B cell (primary cell): Measurements from ENCODE around the gene OR3A1. TPM values are rescaled to one million over a fixed set of nuclear protein-coding genes. Genes with fewer than 3 reads are reported as not detected.

Experiments used
- ATAC-seq: fragments of 200-7000 bp; cut with Tn5 transposase; one replicate; pipeline ENCODE4 v1.10.0; 2021; ENCODE audit warnings: low read depth, mild to moderate bottlenecking, moderate number of reproducible peaks, moderate library complexity
- CTCF ChIA-PET: fragments of 350-600 bp; sonication (Branson Sonifier 250); formaldehyde crosslinking; loops from one replicate; lab custom pipeline; 2021; ENCODE audit warnings: antibody characterized with exemption, inconsistent platforms; lab: Charles Lee
- POLR2A ChIA-PET: fragments of 350-600 bp; sonication (Branson Sonifier 250); formaldehyde crosslinking; loops from one replicate; lab custom pipeline; 2021; ENCODE audit warnings: antibody characterized with exemption; lab: Charles Lee
- DNase-seq: peaks from one replicate; pipeline ENCODE4 v3.0.0; 2013
- H2AFZ ChIP-seq: 2 replicates; pipeline ENCODE4 v1.6.1; 2012; ENCODE audit warnings: mild to moderate bottlenecking, low read depth, low read length; ENCODE audit not compliant: insufficient read depth, poor library complexity, severe bottlenecking
- H3K27ac ChIP-seq, 2 donors: 1 replicate in 1 of 2; 2 replicates in 1 of 2; pipeline ENCODE4 v1.5.1; 2012 to 2013; ENCODE audit warnings: low read length in 2 of 2, mild to moderate bottlenecking in 2 of 2, moderate library complexity in 1 of 2
- H3K27me3 ChIP-seq, 4 experiments: fragments of 200-600 bp in 1 of 4; sonication (generic) in 1 of 4; replicated peaks in 1 of 4; 1 replicate in 2 of 4; 2 replicates in 2 of 4; pipeline versions ENCODE4 v1.6.1 to v1.7.0; 2013 to 2016; ENCODE audit warnings: low read length in 3 of 4, mild to moderate bottlenecking in 2 of 4, mixed read lengths in 1 of 4, moderate library complexity in 1 of 4; ENCODE audit not compliant: insufficient read depth in 4 of 4, control insufficient read depth in 3 of 4; ENCODE audit errors: control extremely low read depth in 1 of 4
- H3K36me3 ChIP-seq, 2 experiments: replicated peaks in 1 of 2; 1 replicate in 1 of 2; 2 replicates in 1 of 2; pipeline versions ENCODE4 v1.6.1 to v1.7.1; 2013; ENCODE audit warnings: low read length in 1 of 2; ENCODE audit not compliant: insufficient read depth in 2 of 2, control insufficient read depth in 1 of 2; ENCODE audit errors: control extremely low read depth in 1 of 2, extremely low read depth in 1 of 2
- H3K4me1 ChIP-seq, 2 donors: fragments of 200-600 bp in 1 of 2; sonication (generic) in 1 of 2; 1 replicate in 1 of 2; 2 replicates in 1 of 2; pipeline versions ENCODE4 v1.5.1 to v1.6.1; 2013 to 2017; ENCODE audit warnings: low read length in 2 of 2; ENCODE audit not compliant: control insufficient read depth in 2 of 2, insufficient read depth in 2 of 2
- H3K4me2 ChIP-seq: replicated peaks from 2 replicates; pipeline ENCODE3; 2012; ENCODE audit warnings: mild to moderate bottlenecking, low read depth, low read length; ENCODE audit not compliant: poor library complexity, severe bottlenecking
- H3K4me3 ChIP-seq, 5 experiments: fragments of 200-600 bp in 1 of 5; sonication (generic) in 1 of 5; 1 replicate in 3 of 5; 2 replicates in 2 of 5; pipeline versions ENCODE4 v1.5.1 to v1.7.0; 2011 to 2016; ENCODE audit warnings: low read length in 4 of 5, mild to moderate bottlenecking in 4 of 5, low read depth in 2 of 5, control low read depth in 1 of 5, moderate library complexity in 1 of 5; ENCODE audit not compliant: insufficient read depth in 1 of 5; ENCODE audit errors: control extremely low read depth in 1 of 5, extremely low read depth in 1 of 5
- H3K79me2 ChIP-seq: fragments of 200-600 bp; sonication (generic); one replicate; pipeline ENCODE4 v1.6.0; 2016; ENCODE audit warnings: low read length; ENCODE audit not compliant: control insufficient read depth, insufficient read depth
- H3K9ac ChIP-seq: fragments of 200-600 bp; sonication (generic); 2 replicates; pipeline ENCODE4 v1.6.1; 2017; ENCODE audit warnings: mild to moderate bottlenecking, low read length, moderate library complexity
- H3K9me3 ChIP-seq, 3 donors: one replicate each; pipeline versions ENCODE4 v1.6.1 to v1.7.1; 2013; ENCODE audit warnings: low read length in 2 of 3; ENCODE audit not compliant: control insufficient read depth in 2 of 3, insufficient read depth in 1 of 3; ENCODE audit errors: control extremely low read depth in 1 of 3
- H4K20me1 ChIP-seq: 2 replicates; pipeline ENCODE4 v1.6.0; 2012; ENCODE audit warnings: mild to moderate bottlenecking, low read length; ENCODE audit not compliant: insufficient read depth, control insufficient read depth, poor library complexity, severe bottlenecking
- H3K27ac Mint-ChIP-seq: one replicate; pipeline ENCODE4 v1.8.0; 2021; ENCODE audit warnings: mixed read lengths
- H3K27me3 Mint-ChIP-seq: one replicate; pipeline ENCODE4 v1.8.0; 2021; ENCODE audit warnings: mixed read lengths
- H3K4me1 Mint-ChIP-seq: one replicate; pipeline ENCODE4 v1.8.0; 2021; ENCODE audit warnings: mixed read lengths
- H3K4me3 Mint-ChIP-seq: one replicate; pipeline ENCODE4 v1.8.0; 2021; ENCODE audit warnings: mixed read lengths
- H3K9me3 Mint-ChIP-seq: one replicate; pipeline ENCODE4 v1.8.0; 2022; ENCODE audit warnings: mixed read lengths; ENCODE audit not compliant: insufficient read depth
- EZH2 ChIP-seq: IDR thresholded peaks from 2 replicates; pipeline ENCODE4 v1.6.1; 2012; ENCODE audit warnings: borderline replicate concordance, low read depth, mild to moderate bottlenecking, moderate library complexity, low read length; ENCODE audit not compliant: insufficient read depth, poor library complexity, severe bottlenecking
- WGBS: methylation state at CpG from one replicate; pipeline ENCODE4 v1.1.5; 2013; ENCODE audit warnings: missing lambda C conversion rate; ENCODE audit not compliant: insufficient coverage; 5-methylcytosine and 5-hydroxymethylcytosine counted together
- intact Hi-C: fragments of 100-400 bp; cut with micrococcal nuclease; formaldehyde crosslinking; loops from one replicate; pipeline ENCODE4 v1.10.0; 2022
- polyA plus RNA-seq: library from polyadenylated mRNA; depleted of rRNA; stranded (reverse); fragments of >200 nt; gene quantifications from 2 replicates; pipeline ENCODE4 v1.2.3, GENCODE V29; 2012
- total RNA-seq, 2 donors: library from RNA; stranded (reverse); fragments of 120-200 nt in 1 of 2; gene quantifications; 1 replicate in 1 of 2; 2 replicates in 1 of 2; pipeline versions ENCODE4 v1.2.3 to v1.2.4, GENCODE V29; 2013 to 2022
- TF ChIP-seq, protein P1 (sequence below): fragments of 200-600 bp; IDR thresholded peaks from one replicate; pipeline ENCODE4 v1.8.0; 2022; ENCODE audit warnings: antibody characterized with exemption, mild to moderate bottlenecking

The OR3A1 gene
- total and polyA plus RNA-seq, 2 donors (not counting 1 experiment from before 2014, with no cell fraction given) = 0.42 to 0.73 TPM

DNA sequence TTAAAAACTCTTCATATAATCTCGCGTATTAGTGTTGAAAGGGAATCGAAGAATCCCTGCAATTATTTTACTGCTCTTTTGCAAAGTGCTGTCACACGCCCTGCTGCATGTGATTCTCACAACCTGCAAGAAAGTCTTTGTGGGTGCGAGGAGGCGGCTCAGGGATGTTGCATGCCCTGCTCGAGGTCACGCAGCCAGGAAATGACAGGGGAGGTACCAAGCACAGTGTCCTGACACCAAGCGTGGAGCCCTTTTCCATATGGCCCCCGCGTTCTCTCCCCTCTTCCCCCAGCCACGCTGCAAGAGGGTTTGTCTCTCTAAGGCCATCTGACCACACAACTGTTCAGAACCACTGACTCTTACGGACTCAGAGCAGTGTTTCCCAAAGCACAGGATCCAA is 37.6 kb downstream of the OR3A1 start:
- H3K4me1 Mint-ChIP-seq = no peaks in the 10 kb centered on the region
- no peaks in the 10 kb centered on the region for H3K4me1 ChIP-seq
- no peak overlapping the region for H2AFZ ChIP-seq
- WGBS = 86% methylated on average over 11 of the region's 13 CpGs
- ChIA-PET POLR2A (no interaction called here), CTCF (no interaction called here)
- H3K27me3 ChIP-seq = no peaks in the 10 kb centered on the region
- no peaks in the 10 kb centered on the region for H3K79me2 ChIP-seq
- no peaks in the 10 kb centered on the region for H3K9me3 Mint-ChIP-seq
- no peak for ATAC-seq
- H3K27ac Mint-ChIP-seq = no peak overlapping the region
- no peak overlapping the region for H3K4me2 ChIP-seq
- no peak overlapping the region for H3K9ac ChIP-seq
- H3K27ac ChIP-seq = no peak overlapping the region
- no peak overlapping the region for H3K4me3 ChIP-seq
- TF ChIP-seq, protein P1, sequence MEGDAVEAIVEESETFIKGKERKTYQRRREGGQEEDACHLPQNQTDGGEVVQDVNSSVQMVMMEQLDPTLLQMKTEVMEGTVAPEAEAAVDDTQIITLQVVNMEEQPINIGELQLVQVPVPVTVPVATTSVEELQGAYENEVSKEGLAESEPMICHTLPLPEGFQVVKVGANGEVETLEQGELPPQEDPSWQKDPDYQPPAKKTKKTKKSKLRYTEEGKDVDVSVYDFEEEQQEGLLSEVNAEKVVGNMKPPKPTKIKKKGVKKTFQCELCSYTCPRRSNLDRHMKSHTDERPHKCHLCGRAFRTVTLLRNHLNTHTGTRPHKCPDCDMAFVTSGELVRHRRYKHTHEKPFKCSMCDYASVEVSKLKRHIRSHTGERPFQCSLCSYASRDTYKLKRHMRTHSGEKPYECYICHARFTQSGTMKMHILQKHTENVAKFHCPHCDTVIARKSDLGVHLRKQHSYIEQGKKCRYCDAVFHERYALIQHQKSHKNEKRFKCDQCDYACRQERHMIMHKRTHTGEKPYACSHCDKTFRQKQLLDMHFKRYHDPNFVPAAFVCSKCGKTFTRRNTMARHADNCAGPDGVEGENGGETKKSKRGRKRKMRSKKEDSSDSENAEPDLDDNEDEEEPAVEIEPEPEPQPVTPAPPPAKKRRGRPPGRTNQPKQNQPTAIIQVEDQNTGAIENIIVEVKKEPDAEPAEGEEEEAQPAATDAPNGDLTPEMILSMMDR = no peak
- intact Hi-C loops = no loop called here
- DNase-seq = no peak
- no peaks in the 10 kb centered on the region for H3K36me3 ChIP-seq
- H3K9me3 ChIP-seq = no peaks in the 10 kb centered on the region
- peaks cover 5% of the 10 kb centered on the region for H3K27me3 Mint-ChIP-seq
- H4K20me1 ChIP-seq = no peaks in the 10 kb centered on the region
- no peak overlapping the region for H3K4me3 Mint-ChIP-seq

DNA sequence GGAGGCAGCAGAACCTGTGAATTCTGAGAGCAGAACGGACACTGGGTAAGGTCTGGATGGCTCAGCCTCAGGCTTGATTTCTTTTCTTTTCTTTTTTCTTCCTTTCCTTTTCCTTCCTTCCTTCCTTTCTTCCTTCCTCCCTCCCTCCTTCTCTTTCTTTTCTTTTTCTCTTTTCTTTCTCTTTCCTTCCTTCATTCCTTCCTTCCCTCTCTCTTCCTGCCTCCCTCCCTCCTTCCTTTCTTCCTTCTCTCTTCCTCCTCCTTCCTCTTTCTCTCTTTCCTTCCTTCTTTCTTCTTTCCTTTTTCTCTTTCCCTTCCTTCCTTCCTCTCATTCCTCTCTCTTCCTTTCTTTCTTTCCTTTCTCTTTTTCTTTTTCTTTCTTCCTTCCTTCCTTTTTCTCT is 38.0 kb downstream of the OR3A1 start:
- Histone ChIP-seq H3K4me3 (no peak overlapping the region), H2AFZ (no peak overlapping the region), H3K36me3 (no peaks in the 10 kb centered on the region), H3K9me3 (no peaks in the 10 kb centered on the region), H3K27ac (no peak overlapping the region), H3K9ac (no peak overlapping the region), H4K20me1 (no peaks in the 10 kb centered on the region), H3K4me1 (no peaks in the 10 kb centered on the region), H3K79me2 (no peaks in the 10 kb centered on the region), H3K4me2 (no peak overlapping the region), H3K27me3 (no peaks in the 10 kb centered on the region)
- Mint-ChIP-seq H3K9me3 (no peaks in the 10 kb centered on the region), H3K27me3 (peaks cover 5% of the 10 kb centered on the region), H3K4me3 (no peak overlapping the region), H3K27ac (no peak overlapping the region), H3K4me1 (no peaks in the 10 kb centered on the region)
- TF ChIP-seq EZH2 = no peak
- TF ChIP-seq, protein P1 = peak; percentile 25
- POLR2A ChIA-PET = no interaction called here
- intact Hi-C loops = no loop called here
- no peak for ATAC-seq
- CTCF ChIA-PET = no interaction called here
- 100% methylated on average over 1 of the region's 1 CpG for WGBS
- no peak for DNase-seq
